Sigmoid colon (tissue), 7 donors: ENCODE data around the gene SEC61A1. TPM values are rescaled to one million over a fixed set of nuclear protein-coding genes. Genes with fewer than 3 reads are reported as not detected.

Experiments
- DNase-seq: peaks from one replicate; pipeline ENCODE4 v3.0.0-alpha.2; 2019
- H3K27ac ChIP-seq, 4 donors: fragments of 200-600 bp; sonication (generic); one replicate each; pipeline ENCODE4 v1.5.1; 2016 to 2019; ENCODE audit warnings: mild to moderate bottlenecking in 1 of 4
- H3K27me3 ChIP-seq, 3 donors: fragments of 200-600 bp; sonication (generic); one replicate each; pipeline ENCODE4 v1.5.1; 2019; ENCODE audit warnings: mild to moderate bottlenecking in 1 of 3
- H3K36me3 ChIP-seq, 4 donors: fragments of 200-600 bp; sonication (generic); one replicate each; pipeline ENCODE4 v1.5.1; 2016 to 2019
- H3K4me1 ChIP-seq, 4 donors: fragments of 200-600 bp; sonication (generic); one replicate each; pipeline ENCODE4 v1.5.1; 2017 to 2019
- H3K4me3 ChIP-seq, 4 donors: fragments of 200-600 bp; sonication (generic); one replicate each; pipeline ENCODE4 v1.5.1; 2017 to 2019; ENCODE audit warnings: mild to moderate bottlenecking in 2 of 4, moderate library complexity in 1 of 4
- H3K9me3 ChIP-seq, 4 donors: fragments of 200-600 bp in 3 of 4; sonication (generic) in 3 of 4; one replicate each; pipeline versions ENCODE4 v1.5.1 to v1.6.1; 2013 to 2019
- CTCF ChIP-seq, 4 experiments: fragments of 450-650 bp in 3 of 4; fragments of 200-600 bp in 1 of 4; IDR thresholded peaks; one replicate each; pipeline ENCODE4 v1.5.1; 2016 to 2019; ENCODE audit warnings: antibody characterized with exemption in 4 of 4, mild to moderate bottlenecking in 3 of 4, moderate library complexity in 2 of 4
- EP300 ChIP-seq, 4 donors: sonication (generic); formaldehyde crosslinking; IDR thresholded peaks; one replicate each; pipeline ENCODE4 v1.6.1; 2017; ENCODE audit warnings: antibody characterized with exemption in 4 of 4
- POLR2A ChIP-seq, 2 donors: fragments of 450-650 bp; IDR thresholded peaks; one replicate each; pipeline ENCODE4 v1.6.1; 2016; ENCODE audit warnings: antibody characterized with exemption in 2 of 2, mild to moderate bottlenecking in 2 of 2, moderate library complexity in 2 of 2
- POLR2AphosphoS5 ChIP-seq, 4 donors: sonication (generic); formaldehyde crosslinking; IDR thresholded peaks; one replicate each; pipeline ENCODE4 v1.6.1; 2017; ENCODE audit warnings: antibody characterized with exemption in 4 of 4
- WGBS, 2 donors: extraction: QIAGEN DNeasy Blood & Tissue Kit; methylation state at CpG; one replicate each; pipeline ENCODE4 v1.1.7; 2013; 5-methylcytosine and 5-hydroxymethylcytosine counted together
- intact Hi-C: fragments of 100-400 bp; cut with DNase I; formaldehyde crosslinking; loops from one replicate; pipeline ENCODE4 v1.15.1; 2023
- polyA plus RNA-seq, 3 donors: library from polyadenylated mRNA; stranded (reverse); fragments of 200-250 nt; gene quantifications; one replicate each; pipeline ENCODE4 v1.2.3, GENCODE V29; 2013
- total RNA-seq, 4 donors: library from RNA; depleted of rRNA; stranded (reverse); fragments of >200 nt; gene quantifications; one replicate each; pipeline ENCODE4 v1.1.0, GENCODE V29; 2016
- donor health status: healthy with polysubstance abuse.
- donor health status: Bipolar disorder and iron deficiency.
- donor health status: healthy.

SEC61A1 gene
- total and polyA plus RNA-seq, 7 donors = 17.4 to 152 (median 62.8) TPM

GRCh38 chr3:128089135-128089534 is 36.9 kb downstream of the SEC61A1 start:
- H3K27me3 ChIP-seq = no peaks in the 10 kb centered on the region
- H3K9me3 ChIP-seq = no peaks in the 10 kb centered on the region
- DNase-seq = no peak
- peaks cover 0 to 25% (median 20%) of the 10 kb centered on the region in 4 donors for H3K4me1 ChIP-seq
- peaks cover 0 to 11% (median 0%) of the 10 kb centered on the region in 4 donors for H3K36me3 ChIP-seq
- intact Hi-C loops = no loop called here
- 95 to 98% methylated on average over 1 of the region's 1 CpG for WGBS, 2 donors
- H3K4me3 ChIP-seq = no peak overlapping the region
- H3K27ac ChIP-seq = no peak overlapping the region
- no peak for TF ChIP-seq POLR2AphosphoS5 (IDR thresholded peaks at IDR 0.05)
- no peak for TF ChIP-seq EP300 (IDR thresholded peaks at IDR 0.05)
- TF ChIP-seq POLR2A (IDR thresholded peaks at IDR 0.05) = no peak
- TF ChIP-seq CTCF (IDR thresholded peaks at IDR 0.05) = no peak

- no peak for TF ChIP-seq POLR2AphosphoS5 (IDR thresholded peaks at IDR 0.05)
- no peak for TF ChIP-seq EP300 (IDR thresholded peaks at IDR 0.05)
- no peak for TF ChIP-seq CTCF (IDR thresholded peaks at IDR 0.05)
- no peak for TF ChIP-seq POLR2A (IDR thresholded peaks at IDR 0.05)
- H3K27me3 ChIP-seq = no peaks in the 10 kb centered on the region
- H3K36me3 ChIP-seq = peaks cover 0 to 18% (median 0%) of the 10 kb centered on the region in 4 donors
- no peak for DNase-seq
- H3K27ac ChIP-seq = no peak overlapping the region
- 94 to 95% methylated on average over 2 of the region's 2 CpGs for WGBS, 2 donors
- H3K9me3 ChIP-seq = no peaks in the 10 kb centered on the region
- intact Hi-C loops = no loop called here
- no peak overlapping the region for H3K4me3 ChIP-seq
- H3K4me1 ChIP-seq = peaks cover 0 to 9% (median 4%) of the 10 kb centered on the region in 4 donors
These were observed 39.3 kb downstream of the SEC61A1 start for GRCh38 chr3:128091586-128091985.

GRCh38 chr3:128094295-128095151 is 42.3 kb downstream of the SEC61A1 start:
- H3K27ac ChIP-seq = peak overlapping the region in 1 of 4 donors; percentile 38
- H3K9me3 ChIP-seq = no peaks in the 10 kb centered on the region
- DNase-seq = no peak
- no peak for TF ChIP-seq POLR2AphosphoS5 (IDR thresholded peaks at IDR 0.05)
- TF ChIP-seq CTCF (IDR thresholded peaks at IDR 0.05) = no peak
- no peak for TF ChIP-seq EP300 (IDR thresholded peaks at IDR 0.05)
- TF ChIP-seq POLR2A (IDR thresholded peaks at IDR 0.05) = no peak
- intact Hi-C loops = loop anchor here (2.0 to 5.0 kb wide), 2 partner anchors 404 to 513 kb away; no protein-coding TSS in a partner anchor
- H3K27me3 ChIP-seq = no peaks in the 10 kb centered on the region
- H3K36me3 ChIP-seq = peaks cover 0 to 41% (median 16%) of the 10 kb centered on the region in 4 donors
- H3K4me1 ChIP-seq = peaks cover 0 to 8% (median 4%) of the 10 kb centered on the region in 4 donors
- 86 to 88% methylated on average over 13 of the region's 13 CpGs for WGBS, 2 donors
- no peak overlapping the region for H3K4me3 ChIP-seq

- peak; percentile 86 for DNase-seq
- Histone ChIP-seq H3K9me3 (no peaks in the 10 kb centered on the region), H3K27me3 (no peaks in the 10 kb centered on the region), H3K36me3 (peaks cover 0 to 48% (median 16%) of the 10 kb centered on the region in 4 donors), H3K4me1 (peaks cover 0 to 8% (median 4%) of the 10 kb centered on the region in 4 donors), H3K27ac (peak overlapping the region in 1 of 4 donors; percentile 38), H3K4me3 (no peak overlapping the region)
- intact Hi-C loops = loop anchor here (2.0 to 5.0 kb wide), 2 partner anchors 404 to 512 kb away; no protein-coding TSS in a partner anchor
- 74 to 85% methylated on average over 6 of the region's 6 CpGs for WGBS, 2 donors
- no peak for TF ChIP-seq POLR2AphosphoS5 (IDR thresholded peaks at IDR 0.05)
- peak; percentile 60 to 80 (median 72) for TF ChIP-seq CTCF (IDR thresholded peaks at IDR 0.05)
These were observed 43.0 kb downstream of the SEC61A1 start for GRCh38 chr3:128095222-128095703.
